Measurements from ENCODE around the gene TRAPPC12.
"Not testable (repeated sequence)": the region's sequence is repeated elsewhere in the genome, so short reads cannot be mapped to it uniquely, and the experiment has no call there.

The TRAPPC12 gene

DNA sequence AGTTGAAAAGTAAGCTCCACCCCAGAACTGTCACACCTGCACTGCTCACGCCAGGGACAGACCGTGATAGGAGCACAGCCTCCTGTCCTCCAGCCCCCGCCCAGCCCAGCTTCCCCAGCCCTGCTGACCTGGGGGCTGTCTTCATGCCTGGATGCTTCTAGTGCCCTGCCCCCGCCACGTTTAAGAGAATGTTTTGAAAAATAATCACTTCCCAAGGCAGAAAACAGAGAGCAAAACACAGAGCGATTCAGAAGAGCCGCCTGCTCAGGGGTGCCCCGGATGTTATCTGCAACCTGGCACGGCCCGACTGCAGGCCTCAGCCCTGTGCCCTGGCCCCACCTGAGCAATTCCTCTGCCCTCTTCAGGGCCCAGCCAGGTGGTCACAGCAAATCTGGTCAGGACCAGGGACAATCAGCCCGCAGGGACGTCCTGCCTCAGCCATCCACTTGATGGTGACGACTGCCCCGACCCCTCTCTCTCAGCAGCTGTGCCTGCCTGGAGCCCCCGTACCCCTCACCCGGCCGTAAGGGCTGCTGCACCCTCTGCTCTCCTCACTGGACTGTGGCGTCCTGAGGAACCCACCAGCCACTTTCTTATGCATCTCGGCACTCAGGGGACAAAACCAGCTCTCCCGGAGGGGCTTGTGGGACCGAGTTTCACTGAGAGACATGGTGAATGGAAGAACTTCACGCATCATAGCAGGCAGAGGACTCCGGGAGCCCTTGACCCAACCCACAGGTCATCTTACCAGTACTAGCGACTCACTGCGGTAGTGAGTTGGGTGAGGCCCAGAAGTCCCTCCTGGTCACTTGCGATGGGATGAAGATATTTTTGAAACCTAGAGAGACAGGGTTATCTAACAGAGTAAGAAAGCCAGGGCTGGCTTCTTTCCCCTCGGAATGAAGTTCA is 109.6 kb downstream of the TRAPPC12 start:
- no peak for DNase-seq

DNA sequence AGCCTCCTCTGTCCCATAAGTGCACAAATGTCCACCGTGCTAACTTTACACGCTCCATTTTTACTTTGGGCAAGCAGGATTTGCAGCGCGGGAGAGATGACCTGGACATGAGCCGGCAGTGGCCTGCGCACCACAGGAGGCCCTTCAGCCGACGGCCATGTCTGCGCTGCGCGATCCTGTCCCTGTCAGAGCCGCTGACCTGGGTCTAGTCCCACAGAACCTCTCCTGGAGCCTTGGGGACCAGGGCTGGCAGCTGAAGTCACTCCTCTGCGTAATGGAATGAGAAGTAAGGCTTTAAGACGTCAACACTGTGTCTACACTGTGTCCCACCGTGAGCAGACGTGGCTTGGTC is 110.2 kb downstream of the TRAPPC12 start:
- DNase-seq, result no peak

DNA sequence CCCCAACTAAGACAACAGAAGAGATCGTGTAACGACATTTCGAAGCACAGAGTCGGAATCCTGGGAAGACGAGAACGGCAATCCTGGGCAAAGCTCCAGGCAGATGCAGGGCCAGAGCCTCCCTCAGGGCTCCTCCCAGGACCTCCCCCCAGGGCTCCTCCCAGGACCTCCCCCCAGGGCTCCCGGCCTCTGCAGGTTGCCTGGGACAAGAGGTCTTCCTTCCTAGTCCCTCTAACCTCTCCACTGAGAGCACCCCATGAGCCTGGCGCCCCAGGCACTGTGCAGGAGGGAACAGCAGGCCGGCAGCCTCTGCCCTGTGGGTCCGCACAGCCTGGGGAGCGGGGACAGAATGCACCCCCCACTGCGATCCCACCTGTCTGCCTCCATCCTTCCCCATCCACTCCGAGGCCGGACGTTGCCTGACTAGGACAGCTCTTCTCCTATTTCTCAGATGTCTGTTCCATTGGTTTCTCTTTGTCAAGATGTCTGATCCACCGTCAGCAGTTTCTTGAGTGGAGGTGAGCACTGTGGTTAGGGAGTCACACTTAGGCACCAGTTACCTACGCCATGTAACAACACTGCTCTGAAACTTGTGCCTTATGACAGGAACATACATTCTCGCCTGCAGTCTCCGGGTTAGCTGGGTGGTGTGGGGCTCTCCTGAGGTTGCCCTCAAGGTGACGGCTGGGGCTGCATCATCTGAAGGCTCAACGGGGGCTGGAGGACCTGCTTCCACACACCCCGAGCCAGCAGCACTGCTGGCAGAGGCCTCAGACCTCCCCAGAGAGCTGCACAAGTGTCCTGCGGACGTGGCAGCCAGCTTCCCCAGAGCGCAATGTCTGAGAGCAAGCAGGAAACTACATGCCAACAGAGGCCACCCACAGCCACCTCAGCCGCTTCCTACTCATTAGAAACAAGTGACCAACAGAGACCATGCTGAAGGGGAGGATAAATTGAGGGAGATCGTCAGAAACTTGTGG is 111.0 kb downstream of the TRAPPC12 start:
- no peak for DNase-seq

DNA sequence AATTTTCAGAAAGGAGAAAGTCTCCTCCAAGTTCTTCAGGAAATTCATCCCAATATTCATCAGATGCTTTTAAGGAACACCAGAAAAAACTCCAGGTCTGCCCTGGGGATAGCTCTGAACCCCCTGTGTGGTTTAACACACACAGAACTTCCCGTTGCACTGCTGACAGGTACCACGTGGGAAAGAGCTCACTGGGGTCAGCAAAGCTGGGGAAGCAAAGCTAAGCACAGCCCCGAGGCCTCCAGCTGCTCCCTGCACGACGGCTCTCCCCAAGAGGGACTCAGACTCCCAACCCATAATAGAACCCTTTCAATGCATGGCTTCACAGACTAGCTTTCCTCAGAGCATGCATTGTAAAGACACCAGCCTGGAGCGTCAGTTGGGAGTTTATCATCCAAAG is 111.8 kb downstream of the TRAPPC12 start:
- no peak for DNase-seq

DNA sequence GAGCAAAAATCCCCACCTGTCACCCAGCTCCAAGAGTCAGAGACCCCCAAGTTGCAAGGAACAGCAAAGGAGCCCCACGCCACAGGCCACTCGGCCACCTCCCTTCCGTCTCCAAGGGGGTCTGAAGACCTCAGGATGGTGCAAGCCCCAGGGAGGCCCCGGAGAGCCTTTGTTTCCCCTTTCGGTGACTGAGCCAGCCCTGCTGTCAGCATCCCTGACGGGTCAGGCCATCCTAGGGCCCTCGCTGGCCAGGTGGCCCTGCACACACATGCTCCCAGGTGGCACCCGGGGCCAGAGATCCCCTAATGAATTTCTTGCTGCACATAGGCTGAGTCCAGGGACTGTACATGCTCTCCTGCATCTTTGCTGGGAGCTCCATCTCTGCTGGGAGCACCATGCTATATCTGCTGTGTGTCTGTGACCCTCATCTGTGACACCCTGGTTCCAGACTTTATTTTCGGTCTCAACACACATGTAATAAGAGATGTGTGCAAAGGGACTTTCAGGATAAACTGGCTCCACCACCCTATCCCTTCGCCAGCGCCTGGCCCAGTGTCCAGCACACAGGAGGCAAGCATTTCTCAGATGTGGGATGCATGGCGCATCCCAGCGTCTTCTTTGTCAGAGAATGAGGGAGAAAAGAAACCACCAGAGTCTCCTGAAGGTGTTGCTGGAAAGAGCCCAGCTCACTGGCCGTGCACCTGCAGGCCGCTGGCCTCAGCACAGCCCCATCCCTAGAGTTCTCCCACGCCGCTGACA is 112.4 kb downstream of the TRAPPC12 start:
- no peak for DNase-seq

DNA sequence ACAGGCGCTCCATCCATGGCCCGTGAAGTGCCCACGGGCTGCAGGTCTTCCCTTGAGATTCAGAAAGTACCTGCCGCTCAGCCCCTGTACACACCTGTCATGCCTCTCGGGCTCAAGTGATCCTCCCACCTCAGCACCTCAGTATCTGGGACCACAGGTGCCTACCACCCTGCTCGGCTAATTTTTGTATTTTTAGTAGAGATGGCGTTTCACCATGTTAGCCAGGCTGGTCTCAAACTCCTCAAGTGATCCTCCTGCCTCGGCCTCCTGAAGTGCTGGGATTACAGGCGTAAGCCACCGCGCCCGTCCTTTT is 112.9 kb downstream of the TRAPPC12 start:
- not testable (repeated sequence) for DNase-seq

DNA sequence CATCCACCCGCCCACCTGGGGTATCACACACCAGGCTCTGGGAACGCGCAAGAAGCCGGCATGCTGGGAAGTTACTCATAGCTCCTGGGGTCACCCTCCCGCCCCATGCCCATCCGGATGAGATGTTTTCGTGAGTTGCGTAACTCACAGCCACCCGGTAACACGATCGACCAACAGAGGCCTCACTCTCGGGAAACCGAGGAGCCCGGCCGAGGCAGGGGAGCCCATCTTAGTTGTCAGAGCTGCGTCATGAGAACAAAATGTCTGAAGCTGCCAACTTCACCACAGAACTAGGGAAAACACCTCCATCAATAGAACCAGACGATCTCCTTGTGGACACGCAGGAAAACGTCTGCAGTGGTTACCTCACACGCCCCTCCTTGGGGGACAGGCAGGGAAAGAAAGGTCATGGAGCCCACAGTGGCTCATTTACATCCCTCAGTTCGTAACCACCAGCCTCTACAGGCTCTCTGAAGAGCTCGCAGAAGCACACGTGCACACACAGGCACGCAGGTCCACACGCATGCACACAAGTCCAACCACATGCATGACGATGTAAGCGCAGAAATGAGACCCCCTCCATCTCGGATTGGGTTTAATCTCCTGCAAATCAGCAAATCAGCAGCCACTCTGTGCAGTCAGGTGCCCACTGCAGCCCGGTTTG is 113.6 kb downstream of the TRAPPC12 start:
- no peak for DNase-seq

DNA sequence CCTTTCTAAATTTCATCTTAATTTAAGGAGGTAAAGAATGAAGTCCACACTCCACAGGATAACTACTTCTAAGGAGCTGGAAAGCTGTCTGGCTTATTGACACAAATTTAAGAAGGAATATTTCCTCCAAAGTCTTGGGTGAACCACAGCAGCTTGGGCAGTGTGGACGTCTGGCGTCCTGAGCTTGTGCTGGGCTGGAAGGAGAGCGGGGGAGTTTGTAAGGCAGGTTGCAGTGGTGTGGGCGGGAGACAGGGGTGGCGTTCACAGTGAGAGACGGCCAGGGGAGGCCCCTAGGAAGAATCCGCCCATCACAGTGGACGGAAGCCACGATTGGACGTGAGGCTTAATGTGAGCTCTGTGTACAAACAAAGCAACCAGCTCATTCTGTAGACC is 114.1 kb downstream of the TRAPPC12 start:
- DNase-seq, result no peak

DNA sequence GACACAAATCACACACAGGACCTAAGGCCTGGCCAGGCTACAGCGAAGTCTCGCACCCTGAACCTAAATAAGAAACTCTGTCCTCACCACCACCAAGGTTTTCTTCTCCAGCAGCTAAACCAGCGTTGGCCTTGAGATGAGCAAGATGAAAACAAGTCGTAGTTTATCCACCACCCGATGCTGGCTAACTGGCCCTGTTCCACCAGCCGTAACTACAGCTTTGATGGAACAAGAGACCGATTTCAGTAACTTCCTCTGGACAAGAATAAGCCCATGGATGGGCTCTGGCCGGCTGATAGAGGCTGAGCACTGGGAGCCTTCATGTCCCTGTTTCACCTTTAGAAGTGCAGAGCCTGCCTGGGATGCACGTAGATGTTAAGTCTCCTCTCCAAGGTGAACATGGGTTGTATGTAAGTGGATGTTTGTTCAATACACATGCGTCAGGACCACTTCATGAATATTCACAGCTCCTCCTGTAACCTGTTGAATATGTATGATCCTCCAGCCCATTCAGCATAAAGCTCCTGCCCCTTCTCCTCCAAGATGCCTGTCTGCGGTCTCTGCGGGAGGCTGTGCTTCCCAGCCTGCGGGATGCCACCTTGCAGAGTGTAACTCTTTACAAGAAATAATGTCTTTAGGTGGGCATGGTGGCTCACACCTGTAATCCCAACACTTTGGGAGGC is 115.6 kb downstream of the TRAPPC12 start:
- no peak for DNase-seq

DNA sequence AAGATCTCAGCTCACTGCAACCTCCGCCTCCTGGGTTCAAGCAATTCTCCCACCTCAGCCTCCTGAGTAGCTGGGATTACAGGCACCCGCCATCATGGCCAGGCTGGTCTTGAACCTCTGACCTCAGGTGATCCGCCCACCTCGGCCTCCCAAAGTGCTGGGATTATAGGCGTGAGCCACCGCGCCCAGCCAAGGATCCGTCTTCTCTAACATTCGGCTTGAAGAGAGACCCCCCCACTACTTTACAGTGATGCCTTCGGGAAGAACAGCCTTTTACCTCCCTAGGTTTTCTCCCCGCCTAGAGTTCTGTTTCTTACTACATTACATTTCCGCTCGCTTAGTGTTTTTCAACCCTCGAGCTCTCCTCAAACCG is 117.2 kb downstream of the TRAPPC12 start:
- not testable (repeated sequence) for DNase-seq

DNA sequence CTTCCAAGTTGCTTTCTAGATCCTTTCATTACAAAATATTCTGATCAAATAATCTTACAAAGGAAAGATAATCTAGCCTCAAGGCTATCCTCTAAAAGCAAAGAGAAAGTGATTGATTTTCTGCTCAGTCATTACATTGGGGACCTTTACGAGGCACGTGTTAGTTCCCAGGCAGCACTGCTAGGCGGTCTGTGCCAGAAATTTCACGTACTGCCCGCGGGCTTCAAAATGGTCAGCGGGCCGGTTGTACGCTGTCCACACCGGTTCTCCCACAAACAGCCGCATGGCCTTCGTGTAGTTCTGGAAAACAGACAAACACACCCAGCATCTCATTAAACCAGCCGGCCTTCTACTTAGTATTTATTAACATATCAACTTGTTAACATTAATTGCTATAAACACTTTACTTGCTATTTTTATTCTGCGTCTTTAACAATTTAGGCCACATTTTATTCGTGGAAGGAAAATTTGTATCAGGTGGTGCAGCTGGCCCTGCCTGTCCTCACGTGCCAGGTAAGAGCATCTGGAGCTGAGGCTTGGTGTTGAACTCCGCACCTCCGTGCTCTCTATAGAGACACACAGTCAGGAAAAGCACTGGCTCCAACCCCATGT is 119.4 kb downstream of the TRAPPC12 start:
- no peak for DNase-seq

DNA sequence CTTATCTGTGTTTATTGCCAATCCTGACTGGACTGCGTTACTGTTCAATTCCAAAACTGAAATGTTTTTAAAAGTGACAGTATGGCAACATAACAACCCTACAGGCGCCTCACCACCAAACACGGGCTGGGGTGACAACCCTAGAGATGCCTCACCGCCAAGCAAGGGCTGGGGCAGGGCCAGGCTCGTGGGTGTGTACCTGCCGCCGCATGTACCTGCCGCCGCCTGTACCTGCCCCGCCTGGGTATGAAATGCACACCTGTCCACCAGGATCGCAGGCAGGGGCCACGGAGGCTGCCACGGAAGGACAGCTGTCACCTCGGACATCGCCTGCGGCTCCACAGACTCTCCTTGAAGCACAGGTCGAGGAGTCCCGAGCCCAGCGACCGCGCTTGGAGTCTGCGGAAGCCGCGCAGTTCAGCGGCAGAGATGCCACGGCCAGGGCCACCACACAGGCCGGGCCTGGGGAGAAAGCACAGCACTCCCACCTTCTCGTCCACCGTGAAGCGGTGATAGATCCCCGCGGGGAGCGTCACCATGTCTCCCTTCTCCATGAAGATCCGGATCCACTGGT is 120.9 kb downstream of the TRAPPC12 start:
- DNase-seq, result no peak

DNA sequence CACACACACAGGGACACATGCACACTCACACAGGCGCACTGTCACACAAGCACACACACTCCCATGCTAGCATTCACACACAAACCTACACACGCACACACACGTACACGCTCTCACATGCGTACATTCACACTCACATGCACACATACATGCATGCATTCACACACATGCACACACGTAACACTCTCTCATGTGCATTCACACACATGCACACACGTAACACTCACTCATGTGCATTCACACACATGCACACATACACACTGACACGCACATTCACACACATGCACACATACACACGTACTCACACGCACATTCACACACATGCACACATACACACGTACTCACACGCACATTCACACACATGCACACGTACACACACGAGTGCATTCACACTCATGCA is 123.6 kb downstream of the TRAPPC12 start:
- DNase-seq, result no peak

DNA sequence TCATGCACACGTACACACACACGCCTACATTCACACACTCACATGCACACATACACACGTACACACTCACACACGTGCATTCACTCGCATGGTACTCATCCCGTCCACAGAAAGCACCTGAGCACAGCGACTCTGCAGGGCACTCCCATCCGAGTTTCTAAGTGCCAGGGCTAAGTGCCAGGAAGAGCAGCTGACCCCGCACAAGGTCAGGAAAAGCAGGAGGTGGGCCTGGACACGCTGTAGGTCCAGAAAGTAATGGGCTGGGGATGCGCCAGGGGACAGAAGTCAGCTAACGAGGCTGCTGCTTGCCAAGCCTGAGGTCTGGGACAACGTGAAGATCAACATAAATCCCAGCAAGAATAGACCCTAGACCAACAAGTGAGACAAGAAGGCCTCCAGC is 124.0 kb downstream of the TRAPPC12 start:
- DNase-seq, result no peak

DNA sequence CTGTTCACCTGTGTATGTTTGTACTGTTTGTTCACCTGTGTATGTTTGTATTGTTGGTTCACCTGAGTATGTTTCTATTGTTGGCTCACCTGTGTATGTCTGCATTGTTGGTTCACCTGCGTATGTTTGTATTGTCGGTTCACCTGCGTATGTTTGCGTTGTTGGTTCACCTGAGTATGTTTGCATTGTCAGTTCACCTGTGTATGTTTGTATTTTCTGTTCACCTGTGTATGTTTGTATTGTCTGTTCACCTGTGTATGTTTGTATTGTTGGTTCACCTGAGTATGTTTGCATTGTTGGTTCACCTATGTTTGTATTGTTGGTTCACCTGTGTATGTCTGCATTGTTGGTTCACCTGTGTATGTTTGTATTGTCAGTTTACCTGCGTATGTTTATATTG is 125.2 kb downstream of the TRAPPC12 start:
- no peak for DNase-seq

DNA sequence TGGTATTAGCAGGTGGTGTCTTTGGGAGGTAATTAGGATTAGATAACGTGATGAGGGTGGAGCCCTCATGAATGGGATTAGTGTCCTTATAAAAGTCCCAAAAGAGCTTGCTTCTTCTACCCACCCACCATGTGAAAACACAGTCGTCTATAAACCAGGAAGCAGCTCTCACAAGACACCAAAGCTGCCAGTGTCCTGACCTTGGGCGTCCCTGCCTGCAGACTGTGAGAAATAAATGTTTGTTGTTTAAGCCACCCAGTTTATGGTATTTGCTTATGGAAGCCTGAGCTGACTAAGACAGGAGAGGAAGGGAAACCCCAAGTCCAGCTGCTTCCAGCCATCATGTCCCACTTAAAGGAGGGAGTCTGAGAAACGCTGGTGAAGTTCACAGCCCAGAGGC is 126.3 kb downstream of the TRAPPC12 start:
- DNase-seq, result no peak

DNA sequence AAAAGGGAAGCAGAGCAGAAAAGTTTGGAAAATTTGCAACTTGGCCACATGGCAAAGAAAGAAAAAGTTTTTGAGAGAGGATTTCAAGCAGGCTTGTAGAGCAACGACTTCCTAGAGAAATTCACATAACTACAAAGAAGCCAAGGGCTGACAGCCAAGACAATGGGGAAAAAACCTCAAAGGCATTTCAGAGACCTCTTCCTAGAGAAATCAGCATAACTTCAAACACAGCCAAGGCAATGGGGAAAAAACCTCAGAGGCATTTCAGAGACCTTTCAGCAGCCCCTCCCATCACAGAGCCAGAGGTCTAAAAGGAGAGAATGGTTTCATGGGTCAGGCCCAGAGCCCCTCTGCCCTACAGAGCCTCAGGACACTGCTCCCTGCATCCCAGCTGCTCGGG is 132.6 kb downstream of the TRAPPC12 start:
- no peak for DNase-seq

DNA sequence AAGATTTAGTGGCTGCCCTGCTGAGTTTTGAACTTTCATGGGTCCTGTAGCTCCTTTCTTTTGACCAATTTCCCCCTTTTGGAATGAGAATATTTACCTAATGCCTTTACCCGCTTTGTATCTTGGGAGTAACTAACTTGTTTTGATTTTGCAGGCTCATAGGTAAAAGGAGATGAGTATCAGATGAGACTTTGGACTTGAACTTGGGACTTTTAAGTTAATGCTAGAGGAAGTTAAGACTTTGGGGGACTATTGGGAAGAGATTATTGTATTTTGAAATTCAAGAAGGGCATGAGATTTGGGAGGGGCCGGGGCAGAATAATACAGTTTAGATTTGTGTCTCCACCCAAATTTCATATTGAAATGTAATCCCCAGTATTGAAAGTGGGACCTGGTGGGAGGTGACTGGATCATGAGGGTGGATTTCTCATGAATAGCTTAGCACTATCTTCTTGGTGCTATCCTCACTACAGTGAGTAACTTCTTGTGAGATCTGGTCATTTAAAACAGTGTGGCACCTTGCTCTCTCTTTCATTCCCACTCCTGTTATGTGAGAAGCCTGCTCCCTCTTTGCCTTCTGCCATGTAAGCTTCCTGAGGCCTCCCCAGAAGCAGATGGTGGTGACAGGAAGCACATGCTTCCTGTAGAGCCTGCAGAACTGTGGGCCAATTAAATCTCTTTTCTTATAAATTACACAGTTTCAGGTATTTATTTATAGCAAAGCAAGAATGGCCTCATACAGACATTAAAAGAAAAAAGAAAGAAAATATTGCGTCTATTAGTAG is 133.7 kb downstream of the TRAPPC12 start:
- no peak for DNase-seq

DNA sequence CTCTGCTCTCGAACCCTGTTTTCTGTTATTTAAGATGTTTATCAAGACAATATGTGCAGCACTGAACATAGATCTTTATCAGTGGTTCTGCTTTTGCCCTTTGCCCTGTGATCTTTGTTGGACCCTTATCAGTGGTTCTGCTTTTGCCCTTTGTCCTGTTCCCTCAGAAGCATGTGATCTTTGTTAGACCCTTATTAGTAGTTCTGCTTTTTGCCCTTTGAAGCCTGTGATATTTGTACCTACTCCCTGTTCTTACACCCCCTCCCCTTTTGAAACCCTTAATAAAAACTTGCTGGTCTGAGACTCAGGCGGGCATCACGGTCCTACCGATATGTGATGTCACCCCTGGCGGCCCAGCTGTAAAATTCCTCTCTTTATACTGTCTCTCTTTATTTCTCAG is 135.9 kb downstream of the TRAPPC12 start:
- not testable (repeated sequence) for DNase-seq

DNA sequence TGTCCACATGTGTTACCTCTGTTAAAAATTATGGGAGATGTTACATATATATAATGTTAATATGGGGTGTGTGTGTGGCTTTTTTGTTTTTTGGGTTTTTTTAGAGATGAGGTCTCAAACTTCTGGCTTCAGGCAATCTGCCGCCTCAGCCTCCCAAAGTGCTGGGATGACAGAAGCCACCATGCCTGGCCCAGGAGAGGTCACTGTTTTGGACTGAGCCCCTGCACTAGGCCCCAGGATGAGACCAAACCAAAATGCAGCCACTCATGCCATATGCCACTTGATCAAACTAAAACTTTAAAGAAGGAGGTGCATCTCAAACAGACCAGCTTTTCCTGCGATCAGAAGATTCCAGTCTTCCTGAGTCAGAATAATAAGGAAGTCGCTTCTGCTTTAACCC is 137.3 kb downstream of the TRAPPC12 start:
- no peak for DNase-seq

Data from inflammatory macrophage treated with lipopolysaccharide for 4 hours (primary cell).